Sigmoid colon (tissue), 7 donors: ENCODE data around the gene ANKMY1. TPM values are rescaled to one million over a fixed set of nuclear protein-coding genes. Genes with fewer than 3 reads are reported as not detected.
"Not testable (repeated sequence)": the region's sequence is repeated elsewhere in the genome, so short reads cannot be mapped to it uniquely, and the experiment has no call there.

Source experiments
- DNase-seq: peaks from one replicate; pipeline ENCODE4 v3.0.0-alpha.2; 2019
- H3K27ac ChIP-seq, 4 donors: fragments of 200-600 bp; sonication (generic); one replicate each; pipeline ENCODE4 v1.5.1; 2016 to 2019; ENCODE audit warnings: mild to moderate bottlenecking in 1 of 4
- H3K27me3 ChIP-seq, 3 donors: fragments of 200-600 bp; sonication (generic); one replicate each; pipeline ENCODE4 v1.5.1; 2019; ENCODE audit warnings: mild to moderate bottlenecking in 1 of 3
- H3K36me3 ChIP-seq, 4 donors: fragments of 200-600 bp; sonication (generic); one replicate each; pipeline ENCODE4 v1.5.1; 2016 to 2019
- H3K4me1 ChIP-seq, 4 donors: fragments of 200-600 bp; sonication (generic); one replicate each; pipeline ENCODE4 v1.5.1; 2017 to 2019
- H3K4me3 ChIP-seq, 4 donors: fragments of 200-600 bp; sonication (generic); one replicate each; pipeline ENCODE4 v1.5.1; 2017 to 2019; ENCODE audit warnings: mild to moderate bottlenecking in 2 of 4, moderate library complexity in 1 of 4
- H3K9me3 ChIP-seq, 4 donors: fragments of 200-600 bp in 3 of 4; sonication (generic) in 3 of 4; one replicate each; pipeline versions ENCODE4 v1.5.1 to v1.6.1; 2013 to 2019
- CTCF ChIP-seq, 4 experiments: fragments of 450-650 bp in 3 of 4; fragments of 200-600 bp in 1 of 4; IDR thresholded peaks; one replicate each; pipeline ENCODE4 v1.5.1; 2016 to 2019; ENCODE audit warnings: antibody characterized with exemption in 4 of 4, mild to moderate bottlenecking in 3 of 4, moderate library complexity in 2 of 4
- EP300 ChIP-seq, 4 donors: sonication (generic); formaldehyde crosslinking; IDR thresholded peaks; one replicate each; pipeline ENCODE4 v1.6.1; 2017; ENCODE audit warnings: antibody characterized with exemption in 4 of 4
- POLR2A ChIP-seq, 2 donors: fragments of 450-650 bp; IDR thresholded peaks; one replicate each; pipeline ENCODE4 v1.6.1; 2016; ENCODE audit warnings: antibody characterized with exemption in 2 of 2, mild to moderate bottlenecking in 2 of 2, moderate library complexity in 2 of 2
- POLR2AphosphoS5 ChIP-seq, 4 donors: sonication (generic); formaldehyde crosslinking; IDR thresholded peaks; one replicate each; pipeline ENCODE4 v1.6.1; 2017; ENCODE audit warnings: antibody characterized with exemption in 4 of 4
- WGBS, 2 donors: extraction: QIAGEN DNeasy Blood & Tissue Kit; methylation state at CpG; one replicate each; pipeline ENCODE4 v1.1.7; 2013; 5-methylcytosine and 5-hydroxymethylcytosine counted together
- intact Hi-C: fragments of 100-400 bp; cut with DNase I; formaldehyde crosslinking; loops from one replicate; pipeline ENCODE4 v1.15.1; 2023
- polyA plus RNA-seq, 3 donors: library from polyadenylated mRNA; stranded (reverse); fragments of 200-250 nt; gene quantifications; one replicate each; pipeline ENCODE4 v1.2.3, GENCODE V29; 2013
- total RNA-seq, 4 donors: library from RNA; depleted of rRNA; stranded (reverse); fragments of >200 nt; gene quantifications; one replicate each; pipeline ENCODE4 v1.1.0, GENCODE V29; 2016
- donor health status: healthy with polysubstance abuse.
- donor health status: Bipolar disorder and iron deficiency.
- donor health status: healthy.

Gene ANKMY1
- total and polyA plus RNA-seq, 7 donors, result 3.6 to 14.0 (median 8.9) TPM

GRCh38 chr2:240551811-240552210, 6.0 kb downstream of the ANKMY1 start:
- TF ChIP-seq POLR2A (IDR thresholded peaks at IDR 0.05) (no peak), CTCF (IDR thresholded peaks at IDR 0.05) (no peak), EP300 (IDR thresholded peaks at IDR 0.05) (no peak), POLR2AphosphoS5 (IDR thresholded peaks at IDR 0.05) (no peak)
- intact Hi-C loops, result no loop called here
- H3K36me3 ChIP-seq, result peaks cover 0 to 11% (median 0%) of the 10 kb centered on the region in 4 donors

GRCh38 chr2:240551288-240551687, 6.5 kb downstream of the ANKMY1 start:
- no peak overlapping the region for H3K27ac ChIP-seq
- no peaks in the 10 kb centered on the region for H3K9me3 ChIP-seq
- H3K4me1 ChIP-seq, result no peaks in the 10 kb centered on the region
- H3K27me3 ChIP-seq, result no peaks in the 10 kb centered on the region
- peaks cover 0 to 11% (median 0%) of the 10 kb centered on the region in 4 donors for H3K36me3 ChIP-seq
- no peak for DNase-seq
- intact Hi-C loops, result no loop called here
- no peak for TF ChIP-seq EP300 (IDR thresholded peaks at IDR 0.05)
- no peak for TF ChIP-seq POLR2A (IDR thresholded peaks at IDR 0.05)
- TF ChIP-seq CTCF (IDR thresholded peaks at IDR 0.05), result no peak
- TF ChIP-seq POLR2AphosphoS5 (IDR thresholded peaks at IDR 0.05), result no peak
- 95% methylated on average over 4 of the region's 4 CpGs for WGBS, 2 donors
- no peak overlapping the region for H3K4me3 ChIP-seq

More at GRCh38 chr2:240551811-240552210, 6.0 kb downstream of the ANKMY1 start:
- WGBS, 2 donors, result 40 to 41% methylated on average over 1 of the region's 1 CpG
- H3K27ac ChIP-seq, result no peak overlapping the region
- no peak overlapping the region for H3K4me3 ChIP-seq
- peaks cover 0 to 4% (median 0%) of the 10 kb centered on the region in 4 donors for H3K4me1 ChIP-seq
- no peak for DNase-seq
- H3K27me3 ChIP-seq, result peaks cover 0 to 4% (median 0%) of the 10 kb centered on the region in 3 donors
- no peaks in the 10 kb centered on the region for H3K9me3 ChIP-seq

GRCh38 chr2:240539906-240540305, 17.9 kb downstream of the ANKMY1 start:
- peaks cover 0 to 20% (median 0%) of the 10 kb centered on the region in 4 donors for H3K36me3 ChIP-seq
- no peak overlapping the region for H3K4me3 ChIP-seq
- H3K27me3 ChIP-seq, result no peaks in the 10 kb centered on the region
- intact Hi-C loops, result no loop called here
- H3K4me1 ChIP-seq, result no peaks in the 10 kb centered on the region
- TF ChIP-seq CTCF (IDR thresholded peaks at IDR 0.05) (no peak), POLR2A (IDR thresholded peaks at IDR 0.05) (no peak), POLR2AphosphoS5 (IDR thresholded peaks at IDR 0.05) (no peak), EP300 (IDR thresholded peaks at IDR 0.05) (no peak)
- no peak for DNase-seq
- H3K27ac ChIP-seq, result no peak overlapping the region
- H3K9me3 ChIP-seq, result no peaks in the 10 kb centered on the region

GRCh38 chr2:240539101-240539500, 18.7 kb downstream of the ANKMY1 start:
- peaks cover 0 to 20% (median 0%) of the 10 kb centered on the region in 4 donors for H3K36me3 ChIP-seq
- H3K27ac ChIP-seq, H3K4me3 ChIP-seq, H3K27me3 ChIP-seq, intact Hi-C loops, DNase-seq, H3K9me3 ChIP-seq, H3K4me1 ChIP-seq: not testable (repeated sequence)
- WGBS, 2 donors, result 97% methylated on average over 17 of the region's 17 CpGs

GRCh38 chr2:240538031-240538780, 19.6 kb downstream of the ANKMY1 start:
- Histone ChIP-seq H3K36me3 (peaks cover 0 to 20% (median 0%) of the 10 kb centered on the region in 4 donors), H3K4me3 (no peak overlapping the region), H3K4me1 (no peaks in the 10 kb centered on the region), H3K9me3 (no peaks in the 10 kb centered on the region), H3K27ac (no peak overlapping the region), H3K27me3 (no peaks in the 10 kb centered on the region)
- DNase-seq, result no peak
- 97% methylated on average over 43 of the region's 43 CpGs for WGBS, 2 donors
- intact Hi-C loops, result no loop called here
- no peak for TF ChIP-seq CTCF (IDR thresholded peaks at IDR 0.05)
- no peak for TF ChIP-seq POLR2AphosphoS5 (IDR thresholded peaks at IDR 0.05)
- no peak for TF ChIP-seq POLR2A (IDR thresholded peaks at IDR 0.05)
- TF ChIP-seq EP300 (IDR thresholded peaks at IDR 0.05), result no peak
